Keratinocyte (primary cell): Measurements from ENCODE around the gene CCDC18.
A peak's percentile ranks its signal among the peaks of the same experiment; 100 is the strongest.

ENCODE experiments used
- EZH2 ChIP-seq: IDR thresholded peaks from one replicate; pipeline ENCODE4 v1.6.1; 2012; ENCODE audit warnings: inconsistent platforms, mild to moderate bottlenecking, low read length, moderate library complexity
- TF ChIP-seq, protein P1 (sequence below), 3 experiments: IDR thresholded peaks in 1 of 3; conservative IDR thresholded peaks in 1 of 3; optimal IDR thresholded peaks in 1 of 3; 2 replicates in 2 of 3; 3 replicates in 1 of 3; pipeline versions ENCODE3 to v1.5.1; 2011; ENCODE audit warnings: low read length in 3 of 3, mild to moderate bottlenecking in 3 of 3, moderate library complexity in 2 of 3, control low read depth in 1 of 3, inconsistent platforms in 1 of 3; ENCODE audit not compliant: insufficient read depth in 2 of 3; ENCODE audit errors: extremely low read depth in 1 of 3

GRCh38 chr1:93304716-93305138, 124.2 kb downstream of the CCDC18 start:
- TF ChIP-seq, protein P1, sequence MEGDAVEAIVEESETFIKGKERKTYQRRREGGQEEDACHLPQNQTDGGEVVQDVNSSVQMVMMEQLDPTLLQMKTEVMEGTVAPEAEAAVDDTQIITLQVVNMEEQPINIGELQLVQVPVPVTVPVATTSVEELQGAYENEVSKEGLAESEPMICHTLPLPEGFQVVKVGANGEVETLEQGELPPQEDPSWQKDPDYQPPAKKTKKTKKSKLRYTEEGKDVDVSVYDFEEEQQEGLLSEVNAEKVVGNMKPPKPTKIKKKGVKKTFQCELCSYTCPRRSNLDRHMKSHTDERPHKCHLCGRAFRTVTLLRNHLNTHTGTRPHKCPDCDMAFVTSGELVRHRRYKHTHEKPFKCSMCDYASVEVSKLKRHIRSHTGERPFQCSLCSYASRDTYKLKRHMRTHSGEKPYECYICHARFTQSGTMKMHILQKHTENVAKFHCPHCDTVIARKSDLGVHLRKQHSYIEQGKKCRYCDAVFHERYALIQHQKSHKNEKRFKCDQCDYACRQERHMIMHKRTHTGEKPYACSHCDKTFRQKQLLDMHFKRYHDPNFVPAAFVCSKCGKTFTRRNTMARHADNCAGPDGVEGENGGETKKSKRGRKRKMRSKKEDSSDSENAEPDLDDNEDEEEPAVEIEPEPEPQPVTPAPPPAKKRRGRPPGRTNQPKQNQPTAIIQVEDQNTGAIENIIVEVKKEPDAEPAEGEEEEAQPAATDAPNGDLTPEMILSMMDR (optimal IDR thresholded peaks at IDR 0.05 in 1 of 3, IDR thresholded peaks at IDR 0.05 in 1 of 3, conservative IDR thresholded peaks at IDR 0.05 in 1 of 3; ENCODE audit: extremely low read depth in 1 of 3, insufficient read depth in 2 of 3, low read length in 3 of 3), result peak in 2 of 3 experiments; percentile 76 to 79
- no peak for TF ChIP-seq EZH2
